IPS DF 19.7 (cell line): Measurements from ENCODE around the gene MNT.
"Not testable (repeated sequence)": the region's sequence is repeated elsewhere in the genome, so short reads cannot be mapped to it uniquely, and the experiment has no call there.

Experiments used
- DNase-seq: peaks from one replicate; pipeline ENCODE4 v3.0.0-alpha.2; 2013; ENCODE audit warnings: low read depth, low spot score

Gene MNT

GRCh38 chr17:2400877-2401425 lies at the start of gene MNT:
TSS of gene MNT (minus strand) at chr17:2401060. CDS start at chr17:2400712, 348 bp downstream.
- DNase-seq: no peak

- no peak for DNase-seq
Measured at GRCh38 chr17:2450016-2450650, 49.3 kb upstream of the MNT start.

- DNase-seq: no peak
Measured at GRCh38 chr17:2449486-2449885, 48.6 kb upstream of the MNT start.

DNA sequence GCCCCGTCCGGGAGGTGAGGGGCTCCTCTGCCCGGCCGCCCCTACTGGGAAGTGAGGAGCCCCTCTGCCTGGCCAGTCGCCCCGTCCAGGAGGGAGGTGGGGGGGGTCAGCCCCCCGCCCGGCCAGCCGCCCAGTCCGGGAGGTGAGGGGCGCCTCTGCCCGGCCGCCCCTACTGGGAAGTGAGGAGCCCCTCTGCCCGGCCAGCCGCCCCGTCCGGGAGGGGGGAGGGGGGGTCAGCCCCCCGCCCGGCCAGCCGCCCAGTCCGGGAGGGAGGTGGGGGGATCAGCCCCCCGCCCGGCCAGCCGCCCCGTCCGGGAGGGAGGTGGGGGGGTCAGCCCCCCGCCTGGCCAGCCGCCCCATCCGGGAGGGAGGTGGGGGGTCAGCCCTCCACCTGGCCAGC lies 46.6 kb upstream of the MNT start:
- not testable (repeated sequence) for DNase-seq

GRCh38 chr17:2445638-2446037 lies 44.8 kb upstream of the MNT start:
- no peak for DNase-seq

- no peak for DNase-seq
Measured at GRCh38 chr17:2444382-2444781, 43.5 kb upstream of the MNT start.

- DNase-seq: no peak
Measured at GRCh38 chr17:2442166-2442565, 41.3 kb upstream of the MNT start.

DNA sequence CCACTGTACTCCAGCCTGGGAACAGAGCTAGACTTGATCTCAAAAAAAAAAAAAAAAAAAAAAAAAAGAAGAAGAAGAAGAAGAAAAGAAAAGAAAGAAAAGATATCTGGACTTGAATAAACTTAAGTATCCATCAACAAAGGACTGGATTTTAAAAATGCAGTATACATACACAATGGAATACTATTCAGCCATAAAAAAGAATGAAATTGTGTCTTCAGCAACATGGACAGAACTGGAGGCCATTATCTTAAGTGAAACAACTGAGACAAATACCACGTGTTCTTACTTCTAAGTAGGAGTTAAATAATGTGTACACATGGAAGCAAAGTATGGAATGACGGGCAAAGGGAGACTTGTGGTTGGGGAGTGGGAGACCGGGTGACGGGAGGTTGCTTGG lies 40.1 kb upstream of the MNT start:
- no peak for DNase-seq

DNA sequence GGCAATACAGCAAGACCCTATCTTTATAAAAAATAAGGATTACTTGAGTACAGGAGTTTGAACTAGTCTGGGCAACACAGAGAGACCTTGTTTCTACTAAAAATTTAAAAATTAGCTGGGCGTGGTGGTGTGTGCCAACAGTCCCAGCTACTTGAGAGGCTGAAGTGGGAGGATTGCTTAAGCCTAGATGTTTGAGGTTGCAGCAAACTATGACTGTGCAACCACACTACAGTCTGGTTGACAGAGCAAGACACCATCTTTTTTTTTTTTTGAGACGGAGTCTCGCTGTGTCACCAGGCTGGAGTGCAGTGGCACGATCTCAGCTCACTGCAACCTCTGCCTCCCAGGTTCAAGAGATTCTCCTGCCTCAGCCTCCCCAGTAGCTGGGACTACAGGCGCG lies 39.1 kb upstream of the MNT start:
- DNase-seq: not testable (repeated sequence)

- no peak for DNase-seq
Measured at GRCh38 chr17:2438823-2439222, 38.0 kb upstream of the MNT start.

GRCh38 chr17:2436316-2436905 lies 35.6 kb upstream of the MNT start:
- no peak for DNase-seq

GRCh38 chr17:2435862-2436261 lies 35.0 kb upstream of the MNT start:
- no peak for DNase-seq

- no peak for DNase-seq
Measured at GRCh38 chr17:2435181-2435741, 34.4 kb upstream of the MNT start.

DNA sequence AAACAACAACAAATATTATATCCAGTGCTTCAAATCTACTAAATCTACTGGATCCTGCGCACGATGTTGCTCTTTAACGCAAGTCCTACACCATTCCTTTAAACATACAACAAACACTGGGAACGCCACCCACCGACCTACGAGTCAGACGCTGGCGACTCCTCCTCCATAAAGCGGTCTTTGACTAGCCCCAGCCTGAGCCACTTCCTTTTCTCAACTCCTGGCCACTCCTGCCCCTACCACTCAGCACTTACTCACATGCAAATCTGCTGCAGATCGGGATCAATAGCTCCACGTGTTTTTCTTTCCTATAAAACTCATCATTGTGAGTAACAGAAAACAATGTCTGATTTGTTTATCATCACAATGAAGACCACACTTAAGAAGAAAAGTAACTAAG lies 32.8 kb upstream of the MNT start:
- no peak for DNase-seq

- no peak for DNase-seq
Measured at GRCh38 chr17:2427910-2428309, 27.1 kb upstream of the MNT start.

DNA sequence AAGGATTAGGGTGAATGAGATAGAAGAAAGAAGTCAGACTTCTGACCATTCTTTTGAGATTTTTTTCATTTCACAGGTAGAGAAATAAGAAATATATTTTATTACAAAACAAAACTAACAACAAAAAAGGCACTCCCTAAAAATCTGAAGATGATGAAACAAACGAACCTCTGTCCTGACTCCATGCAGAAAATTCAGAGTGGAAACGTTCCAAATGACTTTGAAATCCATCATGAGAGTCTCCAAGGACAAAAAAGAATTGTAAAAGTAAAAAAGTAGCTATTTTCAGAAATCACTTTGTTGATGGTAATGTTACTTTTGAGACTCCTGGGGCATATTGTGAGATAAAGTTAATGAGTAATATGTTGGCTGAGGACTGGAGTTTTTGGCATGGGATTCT lies 26.4 kb upstream of the MNT start:
- no peak for DNase-seq

- no peak for DNase-seq
Measured at GRCh38 chr17:2423271-2423670, 22.4 kb upstream of the MNT start.

DNA sequence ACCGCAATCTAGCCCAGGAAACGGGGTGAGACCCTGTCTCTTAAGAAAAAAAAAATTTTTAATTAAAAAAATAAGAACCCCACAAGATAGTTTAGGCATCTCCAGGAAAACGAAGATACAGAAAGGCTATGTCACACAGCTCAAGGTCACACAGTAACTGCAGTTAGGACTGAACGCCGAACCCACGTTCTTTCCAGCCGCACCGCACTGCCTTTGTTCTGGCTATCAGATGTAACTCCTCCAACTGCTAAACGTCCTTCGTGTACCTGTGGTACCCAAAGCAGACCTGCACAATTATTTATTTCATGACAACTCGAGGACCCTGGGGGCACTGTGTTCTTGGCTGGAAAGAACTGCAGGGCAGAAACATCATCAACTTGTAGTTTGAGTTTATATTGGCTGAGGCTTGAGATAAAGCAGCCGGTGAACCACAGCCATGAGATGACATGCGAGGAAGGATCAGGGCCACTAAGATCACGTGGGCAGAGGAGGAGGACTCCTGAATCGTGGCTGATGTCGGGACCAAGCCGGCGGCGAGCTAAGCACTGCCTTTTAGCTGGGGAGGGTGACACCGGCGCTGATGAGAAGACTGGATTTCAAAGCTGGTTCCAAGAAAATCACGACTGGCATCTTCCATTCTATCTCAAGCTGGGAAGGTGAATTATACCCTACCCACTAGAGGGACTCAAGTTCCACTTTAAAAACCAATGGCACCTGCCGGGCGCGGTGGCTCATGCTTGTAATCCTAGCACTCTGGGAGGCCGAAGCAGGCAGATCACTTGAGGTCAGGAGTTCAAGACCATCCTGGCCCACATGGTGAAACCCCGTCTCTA lies 20.7 kb upstream of the MNT start:
- DNase-seq: no peak

DNA sequence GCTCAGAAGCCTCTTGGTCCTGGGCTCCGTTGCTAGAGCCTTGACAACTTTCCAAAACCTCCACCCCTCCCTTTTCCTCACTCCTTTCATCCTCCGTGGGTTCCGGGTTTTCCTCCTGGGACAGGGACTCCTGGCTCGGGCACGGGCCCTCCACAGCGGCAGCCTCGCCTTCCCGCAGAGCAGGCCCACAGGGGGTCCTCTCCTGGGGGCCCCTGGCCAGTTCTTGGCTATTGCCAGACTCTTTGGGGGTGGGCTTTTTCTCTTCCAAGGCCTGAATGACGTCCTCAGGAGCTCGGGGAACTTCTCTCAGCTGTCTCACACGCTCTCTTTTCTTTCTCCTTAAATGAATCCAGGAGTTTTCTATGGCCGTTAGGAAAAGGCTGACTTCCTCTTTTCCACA lies 19.3 kb upstream of the MNT start:
- no peak for DNase-seq

- no peak for DNase-seq
Measured at GRCh38 chr17:2419486-2419885, 18.6 kb upstream of the MNT start.

- no peak for DNase-seq
Measured at GRCh38 chr17:2418572-2418971, 17.7 kb upstream of the MNT start.

- DNase-seq: no peak
Measured at GRCh38 chr17:2416010-2416734, 15.3 kb upstream of the MNT start.
